ENCODE measurements around the gene KCNJ2. TPM values are rescaled to one million over a fixed set of nuclear protein-coding genes. Genes with fewer than 3 reads are reported as not detected.

KCNJ2 gene
- total RNA-seq, 1 experiment from 2014 or later = 0.15 TPM

DNA sequence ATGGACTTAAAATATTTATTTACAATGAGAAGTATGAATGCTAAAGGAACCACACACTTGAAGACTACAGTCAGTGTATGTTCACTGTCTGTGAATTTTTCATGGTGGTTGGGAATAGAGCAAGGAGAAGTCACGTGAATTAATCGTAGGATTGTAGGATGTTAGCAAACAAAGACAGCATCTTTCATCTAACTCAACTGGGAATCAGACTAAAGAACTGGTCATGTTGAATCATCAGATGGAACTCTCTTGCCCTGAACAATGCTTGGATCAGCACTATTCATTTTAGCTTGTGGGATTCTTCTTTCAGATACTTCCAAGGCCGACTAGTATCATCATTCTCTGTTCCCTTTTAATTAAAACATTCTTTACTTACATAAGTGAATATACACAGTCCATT, 18.1 kb downstream of the KCNJ2 start:
- Histone ChIP-seq H3K23ac (ENCODE audit: insufficient read length, low read depth, low read length) (no peak overlapping the region), H2BK5ac (ENCODE audit: insufficient read length, low read length) (no peak overlapping the region)

More for the DNA sequence above, 18.1 kb downstream of the KCNJ2 start:
- TF ChIP-seq, protein P1, sequence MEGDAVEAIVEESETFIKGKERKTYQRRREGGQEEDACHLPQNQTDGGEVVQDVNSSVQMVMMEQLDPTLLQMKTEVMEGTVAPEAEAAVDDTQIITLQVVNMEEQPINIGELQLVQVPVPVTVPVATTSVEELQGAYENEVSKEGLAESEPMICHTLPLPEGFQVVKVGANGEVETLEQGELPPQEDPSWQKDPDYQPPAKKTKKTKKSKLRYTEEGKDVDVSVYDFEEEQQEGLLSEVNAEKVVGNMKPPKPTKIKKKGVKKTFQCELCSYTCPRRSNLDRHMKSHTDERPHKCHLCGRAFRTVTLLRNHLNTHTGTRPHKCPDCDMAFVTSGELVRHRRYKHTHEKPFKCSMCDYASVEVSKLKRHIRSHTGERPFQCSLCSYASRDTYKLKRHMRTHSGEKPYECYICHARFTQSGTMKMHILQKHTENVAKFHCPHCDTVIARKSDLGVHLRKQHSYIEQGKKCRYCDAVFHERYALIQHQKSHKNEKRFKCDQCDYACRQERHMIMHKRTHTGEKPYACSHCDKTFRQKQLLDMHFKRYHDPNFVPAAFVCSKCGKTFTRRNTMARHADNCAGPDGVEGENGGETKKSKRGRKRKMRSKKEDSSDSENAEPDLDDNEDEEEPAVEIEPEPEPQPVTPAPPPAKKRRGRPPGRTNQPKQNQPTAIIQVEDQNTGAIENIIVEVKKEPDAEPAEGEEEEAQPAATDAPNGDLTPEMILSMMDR (conservative IDR thresholded peaks at IDR 0.05) = no peak
- H2BK120ac ChIP-seq (ENCODE audit: low read depth, low read length, poor library complexity, severe bottlenecking) = no peak overlapping the region
- H3K27ac ChIP-seq (ENCODE audit: insufficient read length, low read depth, low read length) = no peak overlapping the region
- Mint-ChIP-seq H3K27me3 (ENCODE audit: low read depth) (no peaks in the 10 kb centered on the region), H3K9me3 (no peaks in the 10 kb centered on the region), H3K36me3 (ENCODE audit: insufficient read depth in 1 of 3, low read depth in 3 of 3) (no peaks in the 10 kb centered on the region), H3K4me1 (peaks cover 5 to 9% of the 10 kb centered on the region in 2 experiments; a peak in 2 of 4 replicates), H3K27ac (no peak overlapping the region), H3K4me3 (no peak overlapping the region)
- no peak overlapping the region for H3K14ac ChIP-seq (ENCODE audit: insufficient read depth, low read length)
- H2BK20ac ChIP-seq (ENCODE audit: low read depth, low read length, poor library complexity, severe bottlenecking) = no peak overlapping the region
- no peaks in the 10 kb centered on the region for H3K9me3 ChIP-seq (ENCODE audit: control insufficient read depth, low read depth, low read length)
- H3K4ac ChIP-seq (ENCODE audit: low read depth, low read length) = no peak overlapping the region
- no peak overlapping the region for H2BK15ac ChIP-seq (ENCODE audit: low read depth, low read length)
- no peak overlapping the region for H4K8ac ChIP-seq (replicated peaks; ENCODE audit: insufficient read length, low read depth, low read length)
- H3K79me1 ChIP-seq (ENCODE audit: insufficient read depth, low read depth, low read length, poor library complexity, severe bottlenecking) = no peaks in the 10 kb centered on the region
- no peak overlapping the region for H4K91ac ChIP-seq (ENCODE audit: insufficient read length, low read depth, low read length)
- no peaks in the 10 kb centered on the region; the same call in 1 of the 2 replicates for H3K4me1 ChIP-seq (ENCODE audit: insufficient read depth, low read length)
- H3K4me2 ChIP-seq (ENCODE audit: insufficient read depth, insufficient read length, low read length) = no peak overlapping the region
- WGBS (ENCODE audit: extremely low coverage, insufficient read length, low lambda C conversion rate) = no CpG with 5 or more reads among the region's 3 CpGs
- no peak overlapping the region for H2BK12ac ChIP-seq (ENCODE audit: insufficient read length, low read depth, low read length)
- H3K18ac ChIP-seq (ENCODE audit: insufficient read length, low read depth, low read length) = no peak overlapping the region
- no peaks in the 10 kb centered on the region for H3K27me3 ChIP-seq (ENCODE audit: insufficient read depth, low read length)
- H3K56ac ChIP-seq (ENCODE audit: insufficient read length, low read depth, low read length) = no peak overlapping the region
- H3K79me2 ChIP-seq (ENCODE audit: insufficient read depth, low read length) = no peaks in the 10 kb centered on the region
- no peak overlapping the region for H4K5ac ChIP-seq (ENCODE audit: insufficient read length, low read depth, low read length)
- no peak overlapping the region for H3K9ac ChIP-seq (ENCODE audit: extremely low read depth, insufficient read length, low read length)
- no peaks in the 10 kb centered on the region for H4K20me1 ChIP-seq (ENCODE audit: control insufficient read depth, insufficient read depth, insufficient read length)
- no peak overlapping the region for H3T11ph ChIP-seq (ENCODE audit: low read length)
- no peak overlapping the region for H2AK5ac ChIP-seq (ENCODE audit: insufficient read length, low read length)
- H3K23me2 ChIP-seq (ENCODE audit: insufficient read length, low read depth, low read length, poor library complexity, severe bottlenecking) = no peaks in the 10 kb centered on the region
- no peak overlapping the region for H2AFZ ChIP-seq (ENCODE audit: low read length)
- no peak for DNase-seq

Measured in H9 (cell line).